ENCODE data around the gene STAU1. TPM values are rescaled to one million over a fixed set of nuclear protein-coding genes. Genes with fewer than 3 reads are reported as not detected.
"Not testable (repeated sequence)": the region's sequence is repeated elsewhere in the genome, so short reads cannot be mapped to it uniquely, and the experiment has no call there.

The STAU1 gene
- total RNA-seq, 1 donor from 2014 or later = 58.6 TPM

DNA sequence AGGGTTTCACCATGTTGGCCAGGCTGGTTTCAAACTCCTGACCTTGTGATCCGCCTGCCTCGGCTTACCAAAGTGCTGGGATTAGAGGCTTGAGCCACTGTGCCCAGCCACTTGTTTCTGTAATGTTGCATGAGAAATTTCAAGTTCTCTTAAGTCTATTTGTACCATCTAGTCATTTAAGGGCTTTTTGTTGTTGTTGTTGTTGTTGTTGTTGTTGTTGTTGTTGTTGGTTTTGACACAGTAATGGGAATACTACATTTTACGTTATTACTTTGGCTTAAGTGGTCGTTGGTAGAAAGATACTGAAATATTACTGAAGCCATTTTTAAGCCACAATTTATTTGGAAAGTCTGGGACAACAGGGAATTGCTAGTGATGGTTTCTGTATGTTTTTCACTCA is 90.0 kb downstream of the STAU1 start:
- no peak overlapping the region for H3K4me3 ChIP-seq (ENCODE audit: low read depth, low read length)
- DNase-seq (ENCODE audit: low read depth) = no peak
- TF ChIP-seq, protein P1, sequence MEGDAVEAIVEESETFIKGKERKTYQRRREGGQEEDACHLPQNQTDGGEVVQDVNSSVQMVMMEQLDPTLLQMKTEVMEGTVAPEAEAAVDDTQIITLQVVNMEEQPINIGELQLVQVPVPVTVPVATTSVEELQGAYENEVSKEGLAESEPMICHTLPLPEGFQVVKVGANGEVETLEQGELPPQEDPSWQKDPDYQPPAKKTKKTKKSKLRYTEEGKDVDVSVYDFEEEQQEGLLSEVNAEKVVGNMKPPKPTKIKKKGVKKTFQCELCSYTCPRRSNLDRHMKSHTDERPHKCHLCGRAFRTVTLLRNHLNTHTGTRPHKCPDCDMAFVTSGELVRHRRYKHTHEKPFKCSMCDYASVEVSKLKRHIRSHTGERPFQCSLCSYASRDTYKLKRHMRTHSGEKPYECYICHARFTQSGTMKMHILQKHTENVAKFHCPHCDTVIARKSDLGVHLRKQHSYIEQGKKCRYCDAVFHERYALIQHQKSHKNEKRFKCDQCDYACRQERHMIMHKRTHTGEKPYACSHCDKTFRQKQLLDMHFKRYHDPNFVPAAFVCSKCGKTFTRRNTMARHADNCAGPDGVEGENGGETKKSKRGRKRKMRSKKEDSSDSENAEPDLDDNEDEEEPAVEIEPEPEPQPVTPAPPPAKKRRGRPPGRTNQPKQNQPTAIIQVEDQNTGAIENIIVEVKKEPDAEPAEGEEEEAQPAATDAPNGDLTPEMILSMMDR (conservative IDR thresholded peaks at IDR 0.05; ENCODE audit: low read depth, low read length) = no peak

DNA sequence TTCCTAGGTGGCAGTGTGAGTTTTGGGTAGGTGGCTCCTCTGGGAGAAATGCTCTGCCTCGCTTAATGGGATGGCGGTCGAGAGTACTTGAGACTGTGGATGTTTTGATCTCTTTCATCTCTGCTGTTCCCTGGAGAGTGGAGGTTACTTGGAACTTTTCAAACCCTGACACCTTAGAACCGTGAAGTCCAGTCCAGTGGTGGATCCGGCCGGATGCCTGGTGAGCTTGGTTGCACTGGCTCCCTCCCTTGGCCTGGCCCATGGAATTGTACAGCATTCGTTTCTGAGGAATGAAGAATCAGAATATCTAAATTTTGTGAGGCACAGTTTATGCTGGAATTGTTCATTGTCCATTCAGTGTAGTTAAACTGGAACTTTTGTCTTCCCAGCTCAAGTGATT is 91.0 kb downstream of the STAU1 start:
- no peak overlapping the region for H3K4me3 ChIP-seq (ENCODE audit: low read depth, low read length)
- TF ChIP-seq, protein P1 (conservative IDR thresholded peaks at IDR 0.05; ENCODE audit: low read depth, low read length) = no peak
- DNase-seq (ENCODE audit: low read depth) = no peak

DNA sequence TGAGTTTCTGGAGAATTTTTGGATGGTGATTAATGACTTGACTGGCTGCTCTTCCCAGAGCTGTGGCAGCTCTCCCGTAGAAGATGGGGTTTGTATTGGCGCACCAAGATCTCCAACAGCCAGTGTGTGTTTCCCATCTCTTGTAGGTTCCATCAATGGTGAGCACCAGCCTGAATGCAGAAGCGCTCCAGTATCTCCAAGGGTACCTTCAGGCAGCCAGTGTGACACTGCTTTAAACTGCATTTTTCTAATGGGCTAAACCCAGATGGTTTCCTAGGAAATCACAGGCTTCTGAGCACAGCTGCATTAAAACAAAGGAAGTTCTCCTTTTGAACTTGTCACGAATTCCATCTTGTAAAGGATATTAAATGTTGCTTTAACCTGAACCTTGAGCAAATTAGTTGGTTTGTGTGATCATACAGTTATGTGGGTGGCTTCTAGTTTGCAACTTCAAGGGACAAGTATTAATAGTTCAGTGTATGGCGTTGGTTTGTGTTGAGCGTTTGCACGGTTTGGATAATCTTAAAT is 91.9 kb downstream of the STAU1 start:
- TF ChIP-seq, protein P1 (conservative IDR thresholded peaks at IDR 0.05; ENCODE audit: low read depth, low read length) = no peak
- no peak for DNase-seq (ENCODE audit: low read depth)
- H3K4me3 ChIP-seq (ENCODE audit: low read depth, low read length) = no peak overlapping the region

DNA sequence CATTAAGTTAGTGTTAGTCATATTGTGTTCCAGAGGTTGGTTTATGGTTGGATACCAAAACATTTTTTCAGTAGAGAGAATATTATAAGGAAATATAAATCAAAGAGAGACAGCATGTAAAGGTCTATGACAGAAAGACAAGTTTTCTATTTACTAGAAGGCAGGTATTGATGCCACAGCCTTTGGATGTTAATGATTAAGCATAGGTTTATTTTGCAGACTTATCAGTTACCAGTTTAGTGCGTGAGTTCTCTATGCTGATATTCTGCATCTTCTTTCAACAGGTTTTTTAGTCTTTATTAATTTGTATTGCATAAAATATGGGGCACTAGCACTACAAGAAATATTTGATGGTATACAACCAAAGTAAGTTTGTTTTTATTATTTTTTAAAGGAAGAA is 96.4 kb downstream of the STAU1 start:
- no peak overlapping the region for H3K4me3 ChIP-seq (ENCODE audit: low read depth, low read length)
- TF ChIP-seq, protein P1 (conservative IDR thresholded peaks at IDR 0.05; ENCODE audit: low read depth, low read length) = no peak
- DNase-seq (ENCODE audit: low read depth) = no peak

DNA sequence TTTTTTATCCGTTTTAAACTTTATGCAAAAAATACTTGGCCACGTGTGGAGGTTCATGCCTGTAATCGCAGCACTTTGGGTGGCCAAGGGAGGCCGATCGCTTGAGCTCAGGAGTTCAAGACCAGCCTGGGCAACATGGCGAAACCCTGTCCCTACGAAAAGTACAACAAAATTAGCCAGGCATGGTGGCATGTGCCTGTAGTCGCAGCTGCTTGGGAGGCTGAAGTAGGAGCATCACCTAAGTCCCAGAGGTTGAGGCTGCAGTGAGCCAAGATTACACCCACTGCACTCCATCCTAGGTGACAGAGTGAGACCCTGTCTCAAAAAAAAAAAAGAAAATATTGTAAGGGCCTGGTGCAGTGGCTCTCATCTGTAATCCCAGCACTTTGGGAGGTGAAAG is 97.0 kb downstream of the STAU1 start:
- TF ChIP-seq, protein P1 (conservative IDR thresholded peaks at IDR 0.05; ENCODE audit: low read depth, low read length) = no peak
- no peak for DNase-seq (ENCODE audit: low read depth)
- no peak overlapping the region for H3K4me3 ChIP-seq (ENCODE audit: low read depth, low read length)

DNA sequence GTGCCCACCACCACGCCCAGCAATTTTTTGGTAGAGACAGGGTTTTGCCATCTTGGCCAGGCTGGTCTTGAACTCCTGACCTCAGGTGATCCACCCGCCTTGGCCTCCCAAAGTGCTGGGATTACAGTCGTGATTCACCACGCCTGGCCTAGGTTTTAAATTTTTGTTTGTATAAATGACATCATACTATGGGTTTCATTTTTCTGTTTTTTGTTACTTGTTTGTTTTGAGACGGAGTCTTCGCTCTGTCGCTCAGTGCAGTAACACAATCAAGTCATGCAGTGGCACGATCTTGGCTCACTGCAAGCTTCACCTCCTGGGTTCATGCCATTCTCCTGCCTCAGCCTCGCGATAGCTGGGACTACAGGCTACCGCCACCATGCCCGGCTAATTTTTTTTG is 105.8 kb downstream of the STAU1 start:
- DNase-seq (ENCODE audit: low read depth); H3K4me3 ChIP-seq (ENCODE audit: low read depth, low read length): not testable (repeated sequence)

DNA sequence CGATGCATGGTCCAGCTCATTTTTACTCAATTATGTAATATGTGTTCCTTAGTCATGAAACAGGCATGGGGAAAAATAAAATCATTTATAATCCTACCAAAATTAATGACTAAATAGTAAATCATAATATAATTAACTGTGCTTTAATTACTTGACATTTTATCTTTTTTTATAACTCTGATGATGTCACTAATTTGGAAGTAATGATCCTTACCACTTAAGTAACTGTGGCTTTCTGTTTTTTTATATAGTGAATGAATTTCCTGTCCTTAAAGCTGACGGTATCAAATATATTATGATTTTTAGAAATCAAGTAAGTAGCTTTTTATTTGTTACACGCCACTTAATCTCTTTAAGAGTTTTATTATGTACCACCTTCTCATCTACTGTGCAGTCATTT is 109.8 kb downstream of the STAU1 start:
- DNase-seq (ENCODE audit: low read depth) = no peak
- TF ChIP-seq, protein P1 (conservative IDR thresholded peaks at IDR 0.05; ENCODE audit: low read depth, low read length) = no peak
- no peak overlapping the region for H3K4me3 ChIP-seq (ENCODE audit: low read depth, low read length)
